BE2C (cell line): ENCODE data around the gene SIX1.

Source experiments
- DNase-seq: peaks from one replicate; pipeline ENCODE4 v3.0.0-alpha.2; 2020
- H3K27me3 ChIP-seq: fragments of 250-450 bp; sonication (Bioruptor Pico); 2 replicates; pipeline ENCODE4 v1.5.1; 2020; ENCODE audit warnings: mild to moderate bottlenecking
- H3K36me3 ChIP-seq: fragments of 250-450 bp; sonication (Bioruptor Pico); 2 replicates; pipeline ENCODE4 v1.5.1; 2020; ENCODE audit warnings: mild to moderate bottlenecking
- H3K4me1 ChIP-seq: fragments of 250-450 bp; sonication (Bioruptor Pico); 2 replicates; pipeline ENCODE4 v1.5.1; 2020
- H3K4me3 ChIP-seq: 2 replicates; pipeline ENCODE4 v1.5.1; 2011; ENCODE audit warnings: low read depth, low read length
- H3K9me3 ChIP-seq: fragments of 250-450 bp; sonication (Bioruptor Pico); 2 replicates; pipeline ENCODE4 v1.5.1; 2020
- CTCF ChIP-seq: IDR thresholded peaks from 2 replicates; pipeline ENCODE4 v1.5.1; 2012; ENCODE audit warnings: mild to moderate bottlenecking, low read depth, low read length

The SIX1 gene

GRCh38 chr14:60648249-60648933 is 886 bp downstream of the SIX1 start:
- H3K27me3 ChIP-seq, result peaks cover 100% of the 10 kb centered on the region
- DNase-seq, result no peak

GRCh38 chr14:60647837-60648248 is 1.4 kb downstream of the SIX1 start:
- TF ChIP-seq CTCF, result no peak
- Histone ChIP-seq H3K4me3 (peak overlapping the region; percentile 61; the same call in 1 of the 2 replicates), H3K9me3 (no peaks in the 10 kb centered on the region), H3K27me3 (peaks cover 100% of the 10 kb centered on the region), H3K4me1 (no peaks in the 10 kb centered on the region; the same call in 1 of the 2 replicates), H3K36me3 (no peaks in the 10 kb centered on the region)
- no peak for DNase-seq

More at GRCh38 chr14:60648249-60648933, 886 bp downstream of the SIX1 start:
- H3K36me3 ChIP-seq, result no peaks in the 10 kb centered on the region
- TF ChIP-seq CTCF, result no peak
- no peaks in the 10 kb centered on the region for H3K9me3 ChIP-seq
- peak overlapping the region; percentile 61 for H3K4me3 ChIP-seq
- H3K4me1 ChIP-seq, result no peaks in the 10 kb centered on the region; the same call in 1 of the 2 replicates

- Histone ChIP-seq H3K4me3 (no peak overlapping the region), H3K27me3 (peaks cover 100% of the 10 kb centered on the region), H3K36me3 (no peaks in the 10 kb centered on the region), H3K9me3 (no peaks in the 10 kb centered on the region; the same call in 1 of the 2 replicates), H3K4me1 (no peaks in the 10 kb centered on the region; the same call in 1 of the 2 replicates)
- DNase-seq, result no peak
- TF ChIP-seq CTCF, result no peak
Observed at GRCh38 chr14:60647081-60647836, 2.0 kb downstream of the SIX1 start.

- DNase-seq, result no peak
- Histone ChIP-seq H3K36me3 (no peaks in the 10 kb centered on the region), H3K9me3 (no peaks in the 10 kb centered on the region; the same call in 1 of the 2 replicates), H3K27me3 (peaks cover 100% of the 10 kb centered on the region), H3K4me1 (no peaks in the 10 kb centered on the region; the same call in 1 of the 2 replicates), H3K4me3 (no peak overlapping the region)
- TF ChIP-seq CTCF, result no peak
Observed at GRCh38 chr14:60646226-60646818, 3.0 kb downstream of the SIX1 start.

GRCh38 chr14:60645126-60645741 is 4.0 kb downstream of the SIX1 start:
- no peak for TF ChIP-seq CTCF
- H3K36me3 ChIP-seq, result no peaks in the 10 kb centered on the region
- H3K4me3 ChIP-seq, result no peak overlapping the region
- H3K4me1 ChIP-seq, result no peaks in the 10 kb centered on the region; the same call in 1 of the 2 replicates
- peaks cover 100% of the 10 kb centered on the region for H3K27me3 ChIP-seq
- H3K9me3 ChIP-seq, result no peaks in the 10 kb centered on the region; the same call in 1 of the 2 replicates
- no peak for DNase-seq
